Natural killer cell (primary cell): ENCODE results near the gene TCERG1L. TPM values are rescaled to one million over a fixed set of nuclear protein-coding genes. Genes with fewer than 3 reads are reported as not detected.

Experiments used
- ATAC-seq, 3 donors: fragments of 150-1000 bp in 2 of 3; fragments of 200-7000 bp in 1 of 3; cut with Tn5 transposase; 1 replicate in 1 of 3; 2 replicates in 2 of 3; pipeline ENCODE4 v1.10.0; 2021; ENCODE audit warnings: mild to moderate bottlenecking in 2 of 3, moderate library complexity in 2 of 3
- DNase-seq, 2 donors: peaks; one replicate each; pipeline versions ENCODE4 v3.0.0 to v3.0.0-alpha.2; 2013 to 2021; ENCODE audit warnings: mixed read lengths in 1 of 2
- H3K27ac ChIP-seq: one replicate; pipeline ENCODE4 v1.5.1; 2013; ENCODE audit warnings: mild to moderate bottlenecking, low read length
- H3K27me3 ChIP-seq: one replicate; pipeline ENCODE4 v1.6.1; 2013; ENCODE audit warnings: low read length; ENCODE audit not compliant: control insufficient read depth, insufficient read depth
- H3K36me3 ChIP-seq: one replicate; pipeline ENCODE4 v1.6.1; 2013; ENCODE audit warnings: low read length; ENCODE audit not compliant: control insufficient read depth, insufficient read depth
- H3K4me1 ChIP-seq: one replicate; pipeline ENCODE4 v1.6.1; 2013; ENCODE audit warnings: low read length; ENCODE audit not compliant: control insufficient read depth, insufficient read depth
- H3K4me3 ChIP-seq: one replicate; pipeline ENCODE4 v1.5.1; 2013; ENCODE audit warnings: low read length
- H3K9me3 ChIP-seq: one replicate; pipeline ENCODE4 v1.6.1; 2013; ENCODE audit warnings: low read length; ENCODE audit not compliant: control insufficient read depth, insufficient read depth
- H3K27ac Mint-ChIP-seq, 2 donors: one replicate each; pipeline ENCODE4 v1.8.0; 2022; ENCODE audit warnings: mild to moderate bottlenecking in 2 of 2, mixed read lengths in 2 of 2, moderate library complexity in 1 of 2
- H3K27me3 Mint-ChIP-seq, 2 donors: one replicate each; pipeline ENCODE4 v1.8.0; 2022; ENCODE audit warnings: low read depth in 2 of 2, mixed read lengths in 2 of 2
- H3K36me3 Mint-ChIP-seq: one replicate; pipeline ENCODE4 v1.8.0; 2022; ENCODE audit warnings: mixed read lengths
- H3K4me1 Mint-ChIP-seq, 2 donors: one replicate each; pipeline ENCODE4 v1.8.0; 2022; ENCODE audit warnings: mixed read lengths in 2 of 2
- H3K4me3 Mint-ChIP-seq: one replicate; pipeline ENCODE4 v1.8.0; 2022; ENCODE audit warnings: mild to moderate bottlenecking, moderate library complexity, mixed read lengths
- H3K9me3 Mint-ChIP-seq, 2 donors: one replicate each; pipeline ENCODE4 v1.8.0; 2022; ENCODE audit warnings: mixed read lengths in 2 of 2
- CTCF ChIP-seq: fragments of 200-600 bp; IDR thresholded peaks from one replicate; pipeline ENCODE4 v1.8.0; 2022; ENCODE audit warnings: antibody characterized with exemption
- WGBS: methylation state at CpG from one replicate; pipeline ENCODE4 v1.1.7; 2013; ENCODE audit warnings: missing lambda C conversion rate; ENCODE audit not compliant: insufficient coverage; 5-methylcytosine and 5-hydroxymethylcytosine counted together
- intact Hi-C: fragments of 100-400 bp; cut with micrococcal nuclease; formaldehyde crosslinking; loops from one replicate; pipeline ENCODE4 v1.14.2; 2022
- total RNA-seq, 4 donors: library from RNA; stranded (reverse); fragments of 120-200 nt in 1 of 4; gene quantifications; one replicate each; pipeline versions ENCODE4 v1.2.3 to v1.2.4, GENCODE V29; 2013 to 2022

The TCERG1L gene
- total RNA-seq, 3 donors from 2014 or later (not counting 1 experiment from before 2014, with no cell fraction given) = 0.48 TPM; not detected in 2

DNA sequence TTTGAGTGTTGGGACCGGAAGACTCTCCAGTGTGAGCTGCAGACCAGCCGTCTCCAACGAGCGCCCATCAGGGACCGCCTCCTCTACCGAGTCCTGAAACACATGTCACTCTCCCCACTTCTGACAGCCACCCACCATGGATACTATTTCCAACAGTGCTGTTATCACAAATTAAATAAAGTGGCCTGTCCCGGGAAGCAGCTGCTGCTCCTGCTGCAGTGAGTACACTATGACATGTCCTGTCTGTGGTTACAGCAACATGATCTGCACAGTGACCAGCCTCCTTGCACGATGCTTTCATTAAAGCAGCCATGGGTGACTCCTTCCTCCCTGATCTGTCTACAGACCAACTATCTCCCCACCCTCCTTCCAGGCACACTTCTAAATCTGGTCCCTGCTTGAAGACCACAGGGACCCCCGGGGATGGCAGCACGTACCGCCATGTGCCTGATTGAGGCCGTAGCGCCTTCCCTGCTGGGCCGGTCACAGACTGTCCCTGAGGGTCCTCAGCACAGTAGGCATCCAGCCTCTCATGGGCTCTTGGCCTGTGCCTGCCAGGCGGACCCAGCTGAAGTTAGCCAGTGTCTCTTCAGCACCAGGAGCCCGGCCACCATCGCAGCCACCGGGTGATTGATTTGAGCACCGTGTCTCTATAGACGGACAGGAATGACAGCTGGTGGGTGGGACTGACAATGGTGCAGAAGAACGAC lies 58.8 kb downstream of the TCERG1L start:
- Mint-ChIP-seq H3K36me3 (no peaks in the 10 kb centered on the region), H3K9me3 (no peaks in the 10 kb centered on the region)
- 92% methylated on average over 21 of the region's 21 CpGs for WGBS

DNA sequence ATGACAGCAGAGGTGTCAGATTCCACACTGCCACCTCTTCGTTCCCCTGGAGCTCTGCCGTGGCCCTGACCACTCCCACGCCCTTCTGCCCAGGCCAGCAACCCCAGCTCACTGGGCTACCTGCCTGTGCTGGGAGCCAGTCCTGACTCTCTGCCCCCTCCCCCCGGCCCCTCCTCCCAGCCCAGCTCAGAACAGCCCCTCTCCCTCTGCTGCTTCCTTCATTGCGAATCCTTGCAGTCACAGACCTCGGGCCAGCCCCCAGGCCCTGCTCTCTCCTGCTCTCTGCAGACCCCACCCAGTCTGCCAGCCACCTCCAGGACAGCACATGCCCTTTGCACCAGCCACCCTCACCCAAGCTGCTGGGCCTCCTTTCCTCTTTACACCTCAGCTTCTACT lies 60.4 kb downstream of the TCERG1L start:
- DNase-seq (no peak), ATAC-seq (no peak)
- no peak for TF ChIP-seq CTCF
- no peaks in the 10 kb centered on the region for H3K9me3 ChIP-seq
- no peaks in the 10 kb centered on the region for H3K4me1 ChIP-seq
- H3K27me3 Mint-ChIP-seq = peaks cover 0 to 7% of the 10 kb centered on the region in 2 donors
- no peaks in the 10 kb centered on the region for H3K36me3 ChIP-seq
- H3K27ac ChIP-seq = no peak overlapping the region
- H3K27me3 ChIP-seq = no peaks in the 10 kb centered on the region
- no peak overlapping the region for H3K4me3 Mint-ChIP-seq
- no peaks in the 10 kb centered on the region for H3K9me3 Mint-ChIP-seq
- H3K4me1 Mint-ChIP-seq = peaks cover 0 to 10% of the 10 kb centered on the region in 2 donors
- intact Hi-C loops = no loop called here
- 27% methylated on average over 6 of the region's 6 CpGs for WGBS
- no peak overlapping the region for H3K27ac Mint-ChIP-seq
- H3K4me3 ChIP-seq = no peak overlapping the region
- H3K36me3 Mint-ChIP-seq = no peaks in the 10 kb centered on the region

More for the DNA sequence above, 58.8 kb downstream of the TCERG1L start:
- intact Hi-C loops = no loop called here
- H3K27ac Mint-ChIP-seq = no peak overlapping the region
- Histone ChIP-seq H3K4me3 (no peak overlapping the region), H3K9me3 (no peaks in the 10 kb centered on the region), H3K4me1 (no peaks in the 10 kb centered on the region), H3K27ac (no peak overlapping the region), H3K27me3 (no peaks in the 10 kb centered on the region), H3K36me3 (no peaks in the 10 kb centered on the region)
- no peak overlapping the region for H3K4me3 Mint-ChIP-seq
- DNase-seq = no peak
- peaks cover 0 to 7% of the 10 kb centered on the region in 2 donors for H3K27me3 Mint-ChIP-seq
- TF ChIP-seq CTCF = no peak
- H3K4me1 Mint-ChIP-seq = peaks cover 0 to 10% of the 10 kb centered on the region in 2 donors
- no peak for ATAC-seq

DNA sequence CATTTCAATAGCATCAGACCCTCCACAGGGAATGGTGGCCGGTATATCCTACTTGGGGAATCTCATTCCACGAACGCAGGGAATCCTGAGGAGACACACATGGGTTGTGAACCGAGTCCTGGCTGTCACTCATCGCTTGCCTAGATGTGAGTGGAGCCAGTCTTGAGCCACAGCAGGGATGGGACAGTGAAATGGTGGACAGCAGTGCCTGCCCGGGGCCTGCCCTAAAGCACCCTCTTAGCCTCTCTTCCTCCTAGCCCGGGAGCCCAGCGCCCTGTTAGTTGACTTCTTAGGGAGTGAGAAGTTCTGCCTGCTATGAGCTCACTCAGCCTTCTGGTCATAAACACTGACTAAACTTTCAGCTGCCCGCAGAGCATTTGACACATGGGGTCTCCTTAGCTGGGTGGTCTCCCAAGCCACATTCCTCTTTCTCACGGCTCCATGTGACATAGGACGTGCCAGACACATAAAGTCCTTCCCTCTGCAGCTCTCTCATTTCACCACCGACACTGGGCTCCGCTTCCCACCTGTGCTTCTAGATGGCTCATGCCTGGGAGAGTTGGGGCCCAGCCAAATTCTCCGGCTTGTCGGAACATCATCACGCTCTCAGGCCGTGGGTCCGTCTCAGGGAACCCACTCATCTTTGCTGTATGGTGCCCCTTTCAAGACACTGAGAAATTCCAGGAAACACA lies 60.9 kb downstream of the TCERG1L start:
- H3K4me3 ChIP-seq = no peak overlapping the region
- no peaks in the 10 kb centered on the region for H3K9me3 Mint-ChIP-seq
- no peaks in the 10 kb centered on the region for H3K36me3 ChIP-seq
- H3K36me3 Mint-ChIP-seq = no peaks in the 10 kb centered on the region
- H3K9me3 ChIP-seq = no peaks in the 10 kb centered on the region
- intact Hi-C loops = no loop called here
- TF ChIP-seq CTCF = no peak
- ATAC-seq (no peak), DNase-seq (no peak)
- H3K4me1 ChIP-seq = no peaks in the 10 kb centered on the region
- H3K27me3 ChIP-seq = no peaks in the 10 kb centered on the region
- H3K4me1 Mint-ChIP-seq = peaks cover 0 to 10% of the 10 kb centered on the region in 2 donors
- whole genome bisulfite sequencing = 60% methylated on average over 15 of the region's 18 CpGs
- no peak overlapping the region for H3K27ac ChIP-seq
- H3K27ac Mint-ChIP-seq = no peak overlapping the region
- peaks cover 0 to 7% of the 10 kb centered on the region in 2 donors for H3K27me3 Mint-ChIP-seq
- H3K4me3 Mint-ChIP-seq = no peak overlapping the region
